GM18868 (cell line): ENCODE results near the gene BRD4.

Experiments used
- ATAC-seq: cut with Tn5 transposase; IDR thresholded peaks from one replicate; pipeline ENCODE4 v1.9.1; 2021; ENCODE audit warnings: mild to moderate bottlenecking, moderate library complexity; ENCODE audit not compliant: unreplicated experiment

Gene BRD4

GRCh38 chr19:15197275-15197941, 134.9 kb downstream of the BRD4 start:
- ATAC-seq = no peak

DNA sequence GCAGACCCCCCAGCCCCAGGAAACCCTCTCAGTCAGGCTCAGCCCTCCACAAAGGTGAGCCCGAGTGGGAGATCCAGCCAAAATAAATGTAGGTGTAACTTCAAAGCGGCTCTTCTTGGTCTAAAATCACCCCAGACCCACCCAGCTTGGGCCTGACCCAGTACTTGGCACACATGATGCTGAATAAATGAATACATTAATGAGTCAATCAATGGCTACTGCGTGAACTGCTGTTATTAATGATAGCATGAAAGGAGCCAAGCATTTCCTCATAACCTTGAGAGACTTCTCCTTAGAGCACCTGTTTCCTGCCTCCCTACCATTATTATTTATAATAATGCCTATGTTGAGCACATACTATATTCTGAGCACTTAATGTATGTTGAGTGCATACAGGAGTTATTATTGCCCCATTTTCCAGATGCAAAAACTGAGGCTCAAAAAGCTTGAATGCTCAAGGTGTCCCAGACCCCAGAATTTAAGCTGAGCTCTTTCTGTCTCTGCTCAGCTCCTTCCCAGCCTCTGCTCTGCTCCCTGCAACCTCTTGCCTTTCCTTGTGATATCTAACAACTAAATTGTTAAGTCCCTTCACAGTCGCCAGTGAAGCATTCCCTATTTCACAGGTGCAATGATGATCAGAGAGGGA, 135.9 kb downstream of the BRD4 start:
- ATAC-seq = no peak

DNA sequence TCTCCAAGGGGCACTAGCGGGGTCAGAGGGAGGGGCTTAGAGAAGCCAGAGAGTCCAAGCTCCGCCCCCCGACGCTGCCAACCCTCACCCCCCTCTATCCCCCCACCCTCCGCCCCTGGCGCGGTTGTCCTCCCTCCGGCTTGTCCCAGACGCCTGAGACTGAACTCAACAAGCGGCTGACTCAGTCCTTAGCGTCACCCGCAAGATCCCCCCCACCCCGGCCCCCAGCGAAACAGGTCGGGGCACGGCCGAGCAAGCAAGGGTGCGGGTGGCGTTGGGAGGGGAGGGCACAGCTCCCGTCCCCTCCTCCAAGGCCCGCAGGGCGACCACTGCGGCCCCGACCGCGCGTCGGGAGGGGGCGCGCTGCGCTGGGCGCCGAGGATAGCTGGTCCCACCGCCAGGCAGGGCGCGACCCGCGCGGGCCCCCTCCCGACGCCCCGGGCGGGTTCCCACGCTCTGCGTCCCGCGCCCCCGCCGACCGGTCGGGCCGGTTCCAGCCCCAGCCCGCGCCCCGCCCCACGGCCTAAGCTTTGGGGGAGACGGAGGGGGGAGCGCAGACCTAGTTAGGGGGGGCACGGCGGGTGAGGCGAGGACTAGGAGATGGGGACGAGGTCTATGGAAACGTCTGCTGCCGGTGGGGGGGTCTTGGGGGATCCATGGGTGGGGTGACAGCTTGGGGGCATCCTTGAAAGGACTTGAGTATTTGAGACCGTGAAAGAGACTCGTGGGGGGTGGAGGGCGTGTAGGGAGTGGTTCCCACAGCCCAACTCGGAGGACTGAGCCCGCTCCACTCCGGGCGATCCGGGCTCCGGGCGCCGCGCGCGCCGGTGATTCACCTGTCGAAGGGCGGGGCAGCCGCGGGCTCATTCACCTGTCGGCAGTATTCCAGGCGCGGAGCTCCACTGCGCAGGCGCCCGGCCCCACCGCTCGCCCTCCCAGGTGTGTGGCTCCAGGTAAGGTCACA, 136.7 kb downstream of the BRD4 start:
- no peak for ATAC-seq

DNA sequence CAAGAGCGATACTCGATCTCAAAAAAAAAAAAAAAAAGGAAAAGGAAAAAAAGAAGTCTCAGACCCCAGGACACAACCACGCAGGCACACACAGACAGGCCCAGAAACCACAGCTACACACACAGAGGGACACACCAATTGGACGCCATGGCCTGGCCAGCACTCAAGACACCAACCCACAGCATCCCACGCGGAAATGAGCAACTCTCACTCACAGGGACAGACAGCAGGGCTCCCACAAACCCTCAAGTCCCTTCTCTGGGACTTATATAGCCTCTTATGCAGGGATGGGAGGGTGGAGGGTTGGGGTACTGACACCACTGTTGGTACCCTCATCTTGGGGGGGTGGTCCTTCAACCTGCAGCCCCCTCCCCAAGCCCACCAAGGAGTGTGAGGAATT, 137.4 kb downstream of the BRD4 start:
- ATAC-seq = no peak

DNA sequence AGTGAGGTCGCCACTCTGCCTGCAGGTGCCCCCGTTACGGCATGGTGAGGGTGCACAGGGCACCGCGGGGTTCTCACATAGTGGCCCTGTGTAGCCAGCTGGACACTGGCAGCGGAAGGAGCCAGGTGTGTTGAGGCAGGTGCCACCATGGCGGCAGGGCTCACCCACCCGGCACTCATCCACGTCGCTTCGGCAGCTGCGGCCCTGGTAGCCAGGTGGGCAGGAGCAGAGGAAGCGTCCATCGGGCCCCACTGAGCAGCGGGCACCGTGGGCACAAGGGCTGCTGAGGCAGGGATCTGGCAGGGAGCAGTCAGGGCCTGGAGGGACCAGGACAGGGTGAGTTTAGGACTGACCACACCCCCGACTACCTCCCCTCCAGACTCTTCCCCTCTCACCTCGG, 140.4 kb downstream of the BRD4 start:
- ATAC-seq = no peak

DNA sequence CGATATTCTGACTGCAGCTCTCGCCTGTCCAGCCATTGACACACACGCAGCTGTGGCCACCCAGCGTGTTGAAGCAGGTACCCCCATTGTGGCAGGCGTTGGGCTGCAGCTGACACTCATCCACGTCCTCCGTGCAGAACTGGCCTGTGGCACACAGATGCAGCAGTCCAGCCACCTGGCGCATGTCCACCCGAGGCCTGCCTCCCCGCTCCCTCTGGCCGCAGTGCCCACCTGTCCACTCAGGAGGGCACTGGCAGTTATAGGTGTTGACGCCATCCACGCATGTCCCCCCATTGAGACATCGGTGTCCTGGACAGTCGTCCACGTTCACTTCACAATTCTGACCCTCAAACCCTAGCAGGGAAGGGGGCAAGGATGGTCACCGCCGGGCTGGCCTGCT, 140.8 kb downstream of the BRD4 start:
- no peak for ATAC-seq

DNA sequence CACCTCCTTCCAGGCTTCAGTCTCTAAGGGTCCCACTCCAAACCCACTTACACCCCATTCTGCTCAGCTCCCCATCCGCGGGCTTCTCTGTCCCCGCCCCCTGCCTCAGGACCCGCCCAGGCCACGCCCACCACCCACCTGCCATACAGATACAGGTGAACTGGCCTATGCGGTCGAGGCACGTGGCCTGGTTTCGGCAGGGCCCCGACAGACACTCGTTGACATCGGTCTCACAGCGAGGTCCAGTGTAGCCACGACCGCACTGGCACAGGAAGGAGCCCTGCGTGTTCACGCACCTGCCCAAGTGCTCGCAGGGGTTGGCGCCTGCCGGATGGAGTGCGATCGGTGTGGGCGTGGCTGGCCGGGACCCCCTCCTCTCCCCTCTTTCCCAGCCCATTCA, 143.5 kb downstream of the BRD4 start:
- ATAC-seq = no peak

DNA sequence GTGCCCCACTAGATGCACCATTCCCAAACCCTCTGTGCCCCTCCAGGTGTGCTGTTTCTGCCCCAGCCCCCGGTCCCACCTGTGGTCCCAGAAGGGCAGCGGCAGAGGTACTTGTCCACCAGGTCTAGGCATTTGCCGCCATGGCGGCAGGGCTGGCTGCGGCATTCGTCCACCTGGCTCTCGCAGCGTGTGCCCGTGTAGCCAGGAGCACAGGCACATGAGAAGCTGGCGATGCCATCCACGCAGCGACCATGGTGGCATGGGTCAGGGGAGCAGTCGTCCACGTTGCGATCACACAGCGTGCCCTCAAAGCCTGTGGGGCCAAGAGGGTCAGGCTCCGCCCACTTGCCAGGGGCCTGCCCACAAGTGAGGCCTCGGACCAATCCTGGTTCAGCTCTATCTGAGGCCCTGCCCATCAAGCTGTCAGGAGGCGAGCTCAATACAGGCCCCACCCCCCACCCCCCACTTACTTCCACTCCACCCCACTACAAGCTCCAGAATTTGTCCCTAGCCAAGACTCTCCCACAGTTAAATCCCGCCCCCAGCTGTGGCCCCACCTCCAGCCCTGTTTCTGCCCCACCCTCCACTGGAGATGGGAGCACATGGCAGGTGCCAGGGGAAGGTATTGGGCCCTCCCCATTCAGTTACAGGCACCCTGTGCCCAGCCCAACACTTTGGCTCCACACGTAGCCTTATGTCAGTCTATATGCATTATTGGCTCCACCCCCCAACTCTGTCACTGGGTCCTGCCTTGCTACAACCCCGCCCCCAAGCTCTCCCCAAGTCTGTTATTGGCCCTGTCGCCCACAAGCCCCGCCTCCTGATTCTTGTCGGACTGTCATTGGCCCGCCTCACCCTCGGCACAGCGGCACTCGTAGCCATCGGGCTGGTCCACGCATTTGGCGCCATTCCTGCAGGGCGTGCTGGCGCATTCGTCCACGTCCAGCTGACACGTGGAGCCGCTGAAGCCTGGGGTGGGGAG, 145.0 kb downstream of the BRD4 start:
- no peak for ATAC-seq
